Measurements from ENCODE around the gene TCF19.
A peak's percentile ranks its signal among the peaks of the same experiment; 100 is the strongest.
"Not testable (repeated sequence)": the region's sequence is repeated elsewhere in the genome, so short reads cannot be mapped to it uniquely, and the experiment has no call there.

Gene TCF19

GRCh38 chr6:31162463-31163165 lies 4.2 kb downstream of the TCF19 start:
- DNase-seq, result no peak

GRCh38 chr6:31163922-31164321 lies 5.5 kb downstream of the TCF19 start:
- no peak for DNase-seq

GRCh38 chr6:31164475-31165063 lies 6.2 kb downstream of the TCF19 start:
- not testable (repeated sequence) for DNase-seq

GRCh38 chr6:31165064-31165832 lies 6.9 kb downstream of the TCF19 start:
- DNase-seq, result not testable (repeated sequence)

- no peak for DNase-seq
Observed at GRCh38 chr6:31165986-31166385, 7.6 kb downstream of the TCF19 start.

- DNase-seq, result no peak
Observed at GRCh38 chr6:31168606-31169005, 10.2 kb downstream of the TCF19 start.

- DNase-seq, result no peak
Observed at GRCh38 chr6:31169123-31169857, 10.9 kb downstream of the TCF19 start.

- DNase-seq, result not testable (repeated sequence)
Observed at GRCh38 chr6:31169858-31170599, 11.6 kb downstream of the TCF19 start.

- no peak for DNase-seq
Observed at GRCh38 chr6:31170600-31170881, 12.2 kb downstream of the TCF19 start, which contains the start of gene POU5F1. Gene POU5F1, minus strand, starts transcription at chr6:31170682. Its CDS starts 62 bp downstream, at chr6:31170620.

GRCh38 chr6:31170987-31171671 lies 12.7 kb downstream of the TCF19 start:
- DNase-seq, result no peak

GRCh38 chr6:31171931-31172905 lies 13.8 kb downstream of the TCF19 start:
- no peak for DNase-seq

- DNase-seq, result no peak
Observed at GRCh38 chr6:31172973-31173384, 14.6 kb downstream of the TCF19 start.

- no peak for DNase-seq
Observed at GRCh38 chr6:31173406-31173805, 15.0 kb downstream of the TCF19 start.

- no peak for DNase-seq
Observed at GRCh38 chr6:31174378-31174777, 16.0 kb downstream of the TCF19 start.

- DNase-seq, result no peak
Observed at GRCh38 chr6:31175971-31176370, 17.6 kb downstream of the TCF19 start.

GRCh38 chr6:31178143-31179041 lies 20.0 kb downstream of the TCF19 start:
- DNase-seq, result no peak

GRCh38 chr6:31179042-31179386 lies 20.6 kb downstream of the TCF19 start:
- DNase-seq, result no peak

- DNase-seq, result no peak
Observed at GRCh38 chr6:31179896-31180295, 21.5 kb downstream of the TCF19 start.

- peak; percentile 60 for DNase-seq
Observed at GRCh38 chr6:31180500-31180899, 22.1 kb downstream of the TCF19 start.

- DNase-seq, result not testable (repeated sequence)
Observed at GRCh38 chr6:31183287-31183686, 24.9 kb downstream of the TCF19 start.

Data from activated T-cell treated with anti-CD3 and anti-CD28 coated beads, Interleukin-2, amount 50 U/mL, for 1 hour (primary cell).